Fibroblast of mammary gland (primary cell): ENCODE data around the gene SLC39A11.

ENCODE experiments used
- DNase-seq: peaks from one replicate; pipeline ENCODE4 v3.0.0-alpha.2; 2010; ENCODE audit warnings: low read depth
- H3K4me3 ChIP-seq: 2 replicates; pipeline ENCODE4 v1.5.1; 2011; ENCODE audit warnings: low read depth, mild to moderate bottlenecking, low read length, moderate library complexity; ENCODE audit not compliant: control insufficient read depth
- CTCF ChIP-seq: conservative IDR thresholded peaks from 2 replicates; pipeline ENCODE4 v1.5.1; 2011; ENCODE audit warnings: low read depth, low read length, inconsistent platforms; ENCODE audit not compliant: control insufficient read depth, insufficient read depth

SLC39A11 gene

GRCh38 chr17:72887322-72887721, 205.2 kb downstream of the SLC39A11 start:
- DNase-seq, result no peak
- TF ChIP-seq CTCF, result no peak

GRCh38 chr17:72886622-72887021, 205.9 kb downstream of the SLC39A11 start:
- TF ChIP-seq CTCF, result no peak
- no peak overlapping the region for H3K4me3 ChIP-seq
- no peak for DNase-seq

More at GRCh38 chr17:72887322-72887721, 205.2 kb downstream of the SLC39A11 start:
- no peak overlapping the region for H3K4me3 ChIP-seq

GRCh38 chr17:72884066-72884465, 208.4 kb downstream of the SLC39A11 start:
- no peak for TF ChIP-seq CTCF
- DNase-seq, result no peak
- no peak overlapping the region for H3K4me3 ChIP-seq

GRCh38 chr17:72883351-72883750, 209.1 kb downstream of the SLC39A11 start:
- no peak for TF ChIP-seq CTCF
- DNase-seq, result no peak
- no peak overlapping the region for H3K4me3 ChIP-seq

DNA sequence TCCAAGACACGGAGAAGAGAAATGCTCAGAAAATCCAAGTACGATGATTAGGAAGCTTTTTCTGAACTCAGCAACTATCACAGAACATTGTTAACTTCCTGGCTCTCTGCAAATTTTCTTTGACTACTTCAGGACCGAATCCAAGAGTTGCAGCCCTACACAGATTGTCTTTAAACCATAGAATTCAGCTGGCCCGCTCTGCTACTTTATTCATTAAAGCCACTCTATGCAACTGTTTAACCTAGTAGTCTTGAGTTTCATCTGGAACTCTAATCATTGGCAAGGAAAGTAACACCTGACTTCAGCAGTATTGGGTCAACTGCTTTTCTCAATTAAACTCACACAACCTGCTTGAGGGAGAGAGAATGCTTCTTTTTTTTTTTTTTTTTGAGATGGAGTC, 210.1 kb downstream of the SLC39A11 start:
- DNase-seq, result no peak
- H3K4me3 ChIP-seq, result no peak overlapping the region
- TF ChIP-seq CTCF, result no peak

DNA sequence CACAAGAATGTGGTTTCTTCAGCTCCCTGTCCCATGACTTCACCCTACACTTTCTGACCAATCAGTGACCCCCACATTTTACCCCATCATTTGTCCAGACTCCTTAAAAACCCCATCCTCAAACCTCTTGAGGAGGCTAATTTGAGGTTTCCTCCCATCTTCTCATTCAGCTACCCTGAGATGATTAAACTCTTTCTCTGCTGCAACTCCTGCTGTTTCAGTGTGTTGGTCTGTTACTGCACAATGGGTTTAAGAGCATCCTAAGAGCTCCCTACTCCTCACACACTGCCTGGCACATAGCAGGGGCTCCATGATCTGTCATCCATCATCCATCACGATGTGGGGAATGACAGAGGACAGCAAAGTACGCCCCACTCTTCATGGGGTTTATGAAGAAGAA, 212.6 kb downstream of the SLC39A11 start:
- TF ChIP-seq CTCF, result no peak
- DNase-seq, result no peak
- H3K4me3 ChIP-seq, result no peak overlapping the region

DNA sequence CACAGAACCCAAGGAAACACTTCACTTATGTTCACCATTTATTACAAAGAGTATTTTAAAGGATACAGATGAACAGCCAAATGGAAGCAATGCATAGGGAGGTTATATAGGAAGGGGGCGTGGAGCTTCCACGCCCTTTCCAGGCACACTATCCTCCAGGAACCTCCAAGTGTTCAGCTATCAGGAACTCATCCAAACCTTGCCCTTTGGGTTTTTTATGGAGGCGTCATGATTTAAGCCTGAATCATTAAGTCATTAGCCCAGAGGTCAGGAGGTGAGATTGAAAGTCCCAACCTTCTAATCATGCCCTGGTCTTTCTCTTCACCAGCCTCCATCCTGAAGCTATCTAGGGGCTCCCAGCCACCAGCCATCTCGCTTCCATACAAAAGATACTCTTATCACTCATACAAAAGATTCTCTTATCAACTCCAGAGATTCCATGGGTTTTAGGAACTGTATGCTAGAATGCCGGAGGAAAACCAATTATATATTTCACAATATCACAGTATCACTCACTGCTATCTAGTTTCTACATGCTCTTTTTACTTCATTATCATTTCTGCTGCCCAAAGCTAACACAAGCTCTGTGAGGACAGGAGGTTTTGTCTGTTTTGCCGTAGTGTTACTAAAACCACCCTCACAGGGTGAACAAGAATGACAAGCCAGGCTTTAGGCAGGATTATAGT, 213.4 kb downstream of the SLC39A11 start:
- no peak for TF ChIP-seq CTCF
- DNase-seq, result no peak

More for the DNA sequence above, 213.4 kb downstream of the SLC39A11 start:
- H3K4me3 ChIP-seq, result no peak overlapping the region
